SHP77 treated with DMSO at 0.1 percent for 48 hours (cell line): ENCODE data around the gene SYNRG.
"Not testable (repeated sequence)": the region's sequence is repeated elsewhere in the genome, so short reads cannot be mapped to it uniquely, and the experiment has no call there.

Source experiments
- DNase-seq: peaks from one replicate; lab custom pipeline; 2025; lab: John Stamatoyannopoulos, UW

Gene SYNRG

GRCh38 chr17:37538981-37539659 lies 70.1 kb downstream of the SYNRG start:
- no peak for DNase-seq

- DNase-seq, result no peak
Measured at GRCh38 chr17:37535906-37536305, 73.3 kb downstream of the SYNRG start.

GRCh38 chr17:37532756-37533155 lies 76.5 kb downstream of the SYNRG start:
- no peak for DNase-seq

- no peak for DNase-seq
Measured at GRCh38 chr17:37530420-37530819, 78.8 kb downstream of the SYNRG start.

GRCh38 chr17:37527249-37527851 lies 81.9 kb downstream of the SYNRG start:
- DNase-seq, result peak; percentile 12

- DNase-seq, result no peak
Measured at GRCh38 chr17:37523715-37524219, 85.5 kb downstream of the SYNRG start.

- DNase-seq, result no peak
Measured at GRCh38 chr17:37521821-37522220, 87.4 kb downstream of the SYNRG start.

- no peak for DNase-seq
Measured at GRCh38 chr17:37520174-37520573, 89.0 kb downstream of the SYNRG start.

- no peak for DNase-seq
Measured at GRCh38 chr17:37519251-37519985, 89.8 kb downstream of the SYNRG start.

GRCh38 chr17:37518826-37519225 lies 90.4 kb downstream of the SYNRG start:
- DNase-seq, result no peak

- no peak for DNase-seq
Measured at GRCh38 chr17:37517881-37518280, 91.3 kb downstream of the SYNRG start.

- DNase-seq, result no peak
Measured at GRCh38 chr17:37516127-37516571, 93.1 kb downstream of the SYNRG start.

GRCh38 chr17:37513711-37514110 lies 95.5 kb downstream of the SYNRG start:
- DNase-seq, result no peak

GRCh38 chr17:37512442-37513068 lies 96.7 kb downstream of the SYNRG start:
- no peak for DNase-seq

GRCh38 chr17:37511642-37512041 lies 97.6 kb downstream of the SYNRG start:
- not testable (repeated sequence) for DNase-seq

GRCh38 chr17:37510056-37510455 lies 99.2 kb downstream of the SYNRG start:
- DNase-seq, result no peak

GRCh38 chr17:37507111-37507510 lies 102.1 kb downstream of the SYNRG start:
- no peak for DNase-seq

GRCh38 chr17:37506678-37507077 lies 102.5 kb downstream of the SYNRG start:
- DNase-seq, result no peak

- DNase-seq, result no peak
Measured at GRCh38 chr17:37505333-37505732, 103.9 kb downstream of the SYNRG start.

GRCh38 chr17:37503148-37503547 lies 106.1 kb downstream of the SYNRG start:
- DNase-seq, result no peak

- DNase-seq, result no peak
Measured at GRCh38 chr17:37502009-37502936, 106.9 kb downstream of the SYNRG start.
